Smooth muscle cell of the umbilical artery (primary cell): ENCODE results near the gene LHFPL2. TPM values are rescaled to one million over a fixed set of nuclear protein-coding genes. Genes with fewer than 3 reads are reported as not detected.

Experiments
- total RNA-seq: library from RNA; depleted of rRNA; stranded (reverse); fragments of >200 nt; gene quantifications from 2 replicates; pipeline ENCODE4 v1.2.3, GENCODE V29; 2014

The LHFPL2 gene
- total RNA-seq, result 99.6 and 102 TPM in 2 replicates

DNA sequence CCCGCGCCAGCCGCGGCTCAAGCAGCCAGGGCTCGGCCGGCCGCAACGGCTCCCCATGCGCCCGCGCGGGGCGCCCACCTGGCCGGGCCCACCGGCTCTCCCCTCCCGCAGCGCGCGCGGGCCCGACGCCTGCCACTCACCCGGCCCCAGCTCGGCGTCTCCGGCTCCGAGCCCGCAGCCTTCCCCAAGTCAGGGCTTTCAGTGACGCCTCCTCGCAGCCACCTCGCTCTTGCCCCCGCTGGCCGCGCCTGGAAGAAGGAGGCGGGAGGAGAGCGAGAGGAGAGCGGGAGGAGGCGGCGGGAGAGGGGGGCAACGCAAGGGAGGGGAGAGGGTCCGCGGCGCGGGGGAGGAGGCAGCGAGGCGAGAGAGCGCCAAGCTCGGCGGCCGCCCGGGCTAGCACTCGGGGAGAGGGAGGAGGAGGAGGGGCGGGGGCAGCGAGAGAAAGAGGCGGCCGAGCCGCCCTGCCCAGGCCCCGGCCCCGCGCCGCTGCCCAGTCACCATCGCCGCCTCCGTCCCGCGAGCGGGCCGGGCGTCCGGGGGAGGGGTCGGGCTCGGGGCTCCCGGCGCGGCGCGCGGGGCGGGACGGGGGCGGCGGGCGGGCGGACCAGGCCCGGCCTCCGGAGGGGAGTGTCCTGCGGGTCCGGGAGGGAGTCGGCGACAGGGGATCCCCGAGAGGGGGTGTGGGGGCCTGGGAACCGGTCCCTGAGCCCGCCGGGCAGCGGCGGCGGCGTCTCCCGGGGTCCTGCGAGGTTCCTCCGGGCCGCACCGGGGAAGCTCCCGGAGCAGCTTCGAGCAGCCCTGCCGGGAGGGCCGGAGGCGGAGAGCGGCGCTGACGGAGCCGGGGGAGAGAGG lies at the start of gene LHFPL2:
Gene LHFPL2, minus strand, starts transcription at position 414 of the 852 bp plus-strand sequence. CDS start 138,559 bp downstream, outside the sequence.

